Measurements from ENCODE around the gene ETV6. TPM values are rescaled to one million over a fixed set of nuclear protein-coding genes. Genes with fewer than 3 reads are reported as not detected.
A peak's percentile ranks its signal among the peaks of the same experiment; 100 is the strongest.

The ETV6 gene
- total and polyA plus RNA-seq, 5 experiments from 2014 or later: 0.94 to 13.2 (median 2.2) TPM

DNA sequence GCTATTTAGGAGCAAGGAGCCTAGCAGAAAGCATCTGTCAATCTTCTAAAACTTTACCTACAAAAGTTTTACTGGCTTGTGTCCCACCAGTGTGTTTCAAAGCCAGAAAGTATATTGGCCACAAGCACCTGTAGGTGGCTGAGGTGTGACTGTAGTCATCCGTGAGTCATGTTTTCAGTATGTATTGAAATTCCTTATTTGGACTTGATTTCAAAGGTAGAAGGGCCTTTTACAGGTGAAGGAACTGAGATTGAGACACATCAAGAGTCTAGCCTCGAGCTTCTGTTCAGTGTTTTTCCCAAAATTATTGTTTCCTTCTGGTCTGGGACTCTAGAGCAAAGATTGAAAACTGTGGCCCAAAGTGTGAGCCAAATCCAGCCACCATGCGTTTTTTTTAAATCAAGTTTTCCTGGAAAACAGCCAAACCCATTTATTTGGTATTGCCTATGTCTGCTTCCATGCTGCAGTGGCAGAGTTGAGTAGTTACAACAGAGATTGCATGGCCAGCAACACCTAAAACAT, 226.0 kb downstream of the ETV6 start:
- DNase-seq: no peak
- peaks cover 18 to 34% (median 25%) of the 10 kb centered on the region in 4 donors for H3K4me1 Mint-ChIP-seq

DNA sequence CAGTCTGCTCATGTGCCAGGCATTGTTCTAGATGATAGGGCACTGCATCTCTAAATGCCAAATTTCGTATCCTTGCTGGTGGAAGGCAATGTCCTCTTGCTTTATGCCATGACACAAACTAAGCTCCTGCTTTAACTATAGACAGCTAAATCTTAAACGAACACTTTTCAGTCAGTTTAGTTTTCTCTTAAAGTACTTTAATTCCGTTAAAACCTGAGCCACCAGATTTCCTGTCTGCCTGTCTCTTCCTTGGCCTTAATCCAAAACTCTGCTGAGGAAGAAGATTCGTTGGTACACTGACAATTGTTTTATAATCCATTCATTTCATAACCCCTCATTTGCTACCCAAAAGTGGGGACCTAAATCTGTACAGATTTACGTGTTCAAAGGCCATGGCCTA, 226.8 kb downstream of the ETV6 start:
- Mint-ChIP-seq H3K4me3 (peak overlapping the region in 1 of 10 donors; percentile 12), H3K27ac (peak overlapping the region in 7 of 10 donors; percentile 20 to 76 (median 52)), H3K36me3 (peaks cover 5 to 28% (median 25%) of the 10 kb centered on the region in 3 donors), H3K27me3 (no peaks in the 10 kb centered on the region), H3K4me1 (peaks cover 18 to 34% (median 25%) of the 10 kb centered on the region in 4 donors), H3K9me3 (no peaks in the 10 kb centered on the region)
- POLR2A ChIA-PET: no interaction called here
- DNase-seq: peak in 1 of 10 donors; percentile 8
- no peak for ATAC-seq

More for the DNA sequence above, 226.0 kb downstream of the ETV6 start:
- H3K27me3 Mint-ChIP-seq: no peaks in the 10 kb centered on the region
- POLR2A ChIA-PET: no interaction called here
- ATAC-seq: no peak
- H3K4me3 Mint-ChIP-seq: peak overlapping the region in 1 of 10 donors; percentile 12
- peak overlapping the region in 4 of 10 donors; percentile 3 to 58 (median 24) for H3K27ac Mint-ChIP-seq
- H3K9me3 Mint-ChIP-seq: no peaks in the 10 kb centered on the region
- peaks cover 9 to 30% (median 25%) of the 10 kb centered on the region in 3 donors for H3K36me3 Mint-ChIP-seq

GRCh38 chr12:11877102-11877826, 227.8 kb downstream of the ETV6 start:
- POLR2A ChIA-PET: no interaction called here
- Mint-ChIP-seq H3K27ac (peak overlapping the region in 6 of 10 donors; percentile 10 to 76 (median 60)), H3K4me3 (no peak overlapping the region), H3K4me1 (peaks cover 16 to 34% (median 25%) of the 10 kb centered on the region in 4 donors), H3K9me3 (no peaks in the 10 kb centered on the region), H3K27me3 (no peaks in the 10 kb centered on the region), H3K36me3 (peaks cover 5 to 27% (median 22%) of the 10 kb centered on the region in 3 donors)
- ATAC-seq (no peak), DNase-seq (no peak)

GRCh38 chr12:11877869-11878780, 228.7 kb downstream of the ETV6 start:
- Mint-ChIP-seq H3K9me3 (no peaks in the 10 kb centered on the region), H3K4me1 (peaks cover 16 to 32% (median 25%) of the 10 kb centered on the region in 4 donors), H3K27me3 (no peaks in the 10 kb centered on the region), H3K4me3 (no peak overlapping the region), H3K27ac (peak overlapping the region in 2 of 10 donors; percentile 13 to 74), H3K36me3 (peaks cover 3 to 30% (median 24%) of the 10 kb centered on the region in 3 donors)
- ATAC-seq (no peak), DNase-seq (no peak)
- POLR2A ChIA-PET: no interaction called here

DNA sequence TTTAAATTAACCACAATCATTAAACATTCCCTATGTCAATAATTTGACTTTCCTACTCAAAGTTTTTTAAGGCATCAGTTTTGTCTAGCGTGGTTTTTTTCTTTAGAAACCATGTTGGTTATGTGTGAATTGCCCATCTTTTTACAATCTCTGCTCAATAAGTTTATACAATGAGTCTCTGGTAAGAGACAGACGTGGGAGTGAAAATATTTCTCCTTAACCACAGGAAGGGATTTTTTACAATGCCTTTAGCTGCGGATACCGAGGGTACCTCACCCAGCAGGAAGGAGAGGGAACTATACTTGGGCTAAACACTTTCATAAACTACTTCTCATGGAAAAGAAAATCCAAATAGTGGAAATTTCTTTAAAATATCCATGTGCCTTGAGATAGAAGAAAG, 229.8 kb downstream of the ETV6 start:
- peaks cover 0 to 37% (median 33%) of the 10 kb centered on the region in 3 donors for H3K36me3 Mint-ChIP-seq
- no peaks in the 10 kb centered on the region for H3K9me3 Mint-ChIP-seq
- H3K4me3 Mint-ChIP-seq: no peak overlapping the region
- H3K27ac Mint-ChIP-seq: no peak overlapping the region
- peaks cover 19 to 36% (median 24%) of the 10 kb centered on the region in 4 donors for H3K4me1 Mint-ChIP-seq
- DNase-seq (no peak), ATAC-seq (no peak)
- H3K27me3 Mint-ChIP-seq: no peaks in the 10 kb centered on the region
- POLR2A ChIA-PET: no interaction called here

DNA sequence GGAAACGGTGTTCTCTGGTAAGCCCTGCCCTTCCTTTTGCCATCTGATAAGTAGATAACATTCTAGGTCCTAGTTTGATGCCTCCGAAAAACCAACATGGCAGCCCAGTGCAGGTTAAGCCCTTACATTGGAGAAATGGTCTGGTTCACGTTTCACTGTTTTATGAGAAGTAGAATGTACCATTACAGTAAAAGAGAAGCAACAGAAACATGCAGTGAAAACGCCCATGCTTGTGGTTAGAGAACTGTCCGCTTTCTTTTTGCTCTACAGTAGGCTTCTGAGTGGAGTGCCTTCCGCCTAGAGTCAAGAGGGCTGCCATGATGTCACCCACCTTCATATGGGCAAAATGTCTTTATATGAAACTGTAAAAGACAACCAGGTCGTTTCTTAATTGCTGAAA, 230.9 kb downstream of the ETV6 start:
- no peak for DNase-seq
- ATAC-seq: no peak
- Mint-ChIP-seq H3K4me3 (no peak overlapping the region), H3K36me3 (peaks cover 0 to 44% (median 41%) of the 10 kb centered on the region in 3 donors), H3K4me1 (peaks cover 14 to 30% (median 19%) of the 10 kb centered on the region in 4 donors), H3K27ac (no peak overlapping the region), H3K9me3 (no peaks in the 10 kb centered on the region), H3K27me3 (no peaks in the 10 kb centered on the region)
- POLR2A ChIA-PET: no interaction called here

- POLR2A ChIA-PET: no interaction called here
- no peak overlapping the region for H3K27ac Mint-ChIP-seq
- H3K4me3 Mint-ChIP-seq: no peak overlapping the region
- DNase-seq: no peak
- H3K9me3 Mint-ChIP-seq: no peaks in the 10 kb centered on the region
- no peaks in the 10 kb centered on the region for H3K27me3 Mint-ChIP-seq
- H3K36me3 Mint-ChIP-seq: peaks cover 10 to 58% (median 54%) of the 10 kb centered on the region in 3 donors
- peaks cover under 1 to 15% (median 6%) of the 10 kb centered on the region in 4 donors for H3K4me1 Mint-ChIP-seq
- no peak for ATAC-seq
These were observed 232.4 kb downstream of the ETV6 start for GRCh38 chr12:11881835-11882234.

- no peak overlapping the region for H3K4me3 Mint-ChIP-seq
- DNase-seq (no peak), ATAC-seq (no peak)
- H3K36me3 Mint-ChIP-seq: peaks cover 11 to 65% (median 59%) of the 10 kb centered on the region in 3 donors
- POLR2A ChIA-PET: no interaction called here
- H3K27ac Mint-ChIP-seq: no peak overlapping the region
- H3K9me3 Mint-ChIP-seq: no peaks in the 10 kb centered on the region
- peaks cover 0 to 11% (median 2%) of the 10 kb centered on the region in 4 donors for H3K4me1 Mint-ChIP-seq
- no peaks in the 10 kb centered on the region for H3K27me3 Mint-ChIP-seq
These were observed 233.0 kb downstream of the ETV6 start for GRCh38 chr12:11882301-11883019.

GRCh38 chr12:11884116-11884515, 234.6 kb downstream of the ETV6 start:
- Mint-ChIP-seq H3K36me3 (peaks cover 13 to 77% (median 65%) of the 10 kb centered on the region in 3 donors), H3K4me3 (no peak overlapping the region), H3K4me1 (peaks cover 0 to 10% (median 2%) of the 10 kb centered on the region in 4 donors), H3K9me3 (no peaks in the 10 kb centered on the region), H3K27me3 (no peaks in the 10 kb centered on the region), H3K27ac (peak overlapping the region in 3 of 10 donors; percentile 3 to 47 (median 24))
- POLR2A ChIA-PET: no interaction called here
- DNase-seq (no peak), ATAC-seq (no peak)

DNA sequence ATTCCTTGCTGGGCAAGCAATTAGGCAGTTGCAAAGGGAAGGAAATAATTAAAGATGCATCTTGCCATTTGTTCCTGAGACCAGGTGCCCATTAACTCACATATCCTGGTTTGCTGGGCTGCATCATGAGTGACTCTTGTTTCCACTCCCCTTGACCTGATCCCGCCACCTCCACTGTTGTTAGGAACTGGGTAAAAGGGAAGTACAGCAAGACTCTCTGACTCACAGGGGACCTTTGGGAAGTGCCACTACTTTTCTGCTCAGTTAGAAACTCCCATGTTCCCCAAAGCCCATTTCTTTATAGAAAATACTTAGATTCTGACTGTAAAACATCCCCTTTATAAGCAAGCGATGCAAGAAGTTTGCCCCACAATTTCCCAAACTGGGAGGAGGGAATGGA, 235.2 kb downstream of the ETV6 start:
- DNase-seq (no peak), ATAC-seq (no peak)
- no peaks in the 10 kb centered on the region for H3K27me3 Mint-ChIP-seq
- no peak overlapping the region for H3K27ac Mint-ChIP-seq
- POLR2A ChIA-PET: no interaction called here
- no peaks in the 10 kb centered on the region for H3K9me3 Mint-ChIP-seq
- peaks cover 19 to 78% (median 64%) of the 10 kb centered on the region in 3 donors for H3K36me3 Mint-ChIP-seq
- H3K4me1 Mint-ChIP-seq: peaks cover 0 to 16% (median 4%) of the 10 kb centered on the region in 4 donors
- peak overlapping the region in 1 of 10 donors; percentile 3 for H3K4me3 Mint-ChIP-seq

DNA sequence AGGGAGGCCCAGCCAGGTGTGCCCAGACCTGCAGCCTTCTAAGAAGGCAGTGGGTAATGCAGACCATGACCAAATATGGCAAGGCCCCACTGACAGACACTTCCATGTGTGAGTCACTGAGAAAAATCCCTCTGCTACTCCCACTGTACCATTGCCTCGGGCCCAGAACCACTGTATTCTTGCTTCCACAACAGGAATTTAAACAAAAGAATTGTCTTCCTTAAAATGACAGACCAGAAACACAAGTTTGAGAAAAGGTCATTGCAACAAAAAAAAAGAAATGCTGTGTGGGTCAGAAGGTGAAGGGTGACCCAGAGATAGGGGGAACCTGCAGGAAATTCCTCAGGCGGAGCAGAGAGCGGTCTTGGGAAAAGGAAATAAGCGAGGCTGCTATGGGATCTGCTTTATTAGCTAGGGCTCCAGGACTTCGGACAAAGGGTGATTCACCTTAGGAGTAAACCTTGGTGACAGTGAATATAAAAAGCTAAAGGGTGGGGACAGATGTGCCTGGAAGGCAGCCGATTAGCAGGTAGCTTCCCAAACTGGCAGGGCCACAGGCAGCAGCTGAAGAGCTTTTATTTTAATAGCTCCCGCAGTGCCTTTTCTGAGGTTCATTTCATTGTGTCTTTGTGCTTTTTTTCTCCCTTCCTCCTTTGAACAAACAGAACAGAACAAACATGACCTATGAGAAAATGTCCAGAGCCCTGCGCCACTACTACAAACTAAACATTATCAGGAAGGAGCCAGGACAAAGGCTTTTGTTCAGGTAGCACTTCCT, 236.0 kb downstream of the ETV6 start:
- DNase-seq (no peak), ATAC-seq (no peak)
- POLR2A ChIA-PET: no interaction called here
- Mint-ChIP-seq H3K9me3 (no peaks in the 10 kb centered on the region), H3K27ac (peak overlapping the region in 1 of 10 donors; percentile 27), H3K4me3 (no peak overlapping the region), H3K4me1 (peaks cover 0 to 14% (median 4%) of the 10 kb centered on the region in 4 donors), H3K36me3 (peaks cover 21 to 77% (median 62%) of the 10 kb centered on the region in 3 donors), H3K27me3 (no peaks in the 10 kb centered on the region)
